Stimulated activated CD4-positive, alpha-beta T cell treated with anti-CD3 and anti-CD28 coated beads, TNF-alpha, amount 100 ng/mL, for 24 hours (primary cell): ENCODE measurements around the gene TRIO.

Experiments
- DNase-seq, 3 experiments: peaks; one replicate each; pipeline ENCODE4 v3.0.0-alpha.2; 2020; ENCODE audit warnings: low read depth in 3 of 3

The TRIO gene

GRCh38 chr5:14209222-14209822, 66.2 kb downstream of the TRIO start:
- no peak for DNase-seq

DNA sequence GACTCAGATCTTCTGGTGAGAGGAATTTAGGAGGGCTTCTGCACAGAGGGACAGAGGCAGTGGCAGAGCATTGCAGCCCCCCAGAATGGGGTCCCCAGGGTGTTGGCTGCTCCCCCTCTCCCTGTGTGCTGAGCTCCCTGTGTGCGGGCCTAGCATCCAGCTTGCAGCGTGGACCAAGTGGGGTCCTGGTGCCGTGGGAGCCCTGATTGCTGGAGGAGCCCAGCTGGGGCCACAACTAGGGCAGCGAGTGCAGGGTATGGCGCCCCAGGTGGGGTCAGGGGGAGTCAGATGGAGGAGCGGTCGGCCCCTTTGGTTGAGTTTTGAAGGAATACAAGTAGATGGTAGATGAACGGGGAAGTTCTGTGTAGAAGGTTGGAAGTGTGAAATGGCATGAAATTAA, 66.7 kb downstream of the TRIO start:
- DNase-seq, result no peak

DNA sequence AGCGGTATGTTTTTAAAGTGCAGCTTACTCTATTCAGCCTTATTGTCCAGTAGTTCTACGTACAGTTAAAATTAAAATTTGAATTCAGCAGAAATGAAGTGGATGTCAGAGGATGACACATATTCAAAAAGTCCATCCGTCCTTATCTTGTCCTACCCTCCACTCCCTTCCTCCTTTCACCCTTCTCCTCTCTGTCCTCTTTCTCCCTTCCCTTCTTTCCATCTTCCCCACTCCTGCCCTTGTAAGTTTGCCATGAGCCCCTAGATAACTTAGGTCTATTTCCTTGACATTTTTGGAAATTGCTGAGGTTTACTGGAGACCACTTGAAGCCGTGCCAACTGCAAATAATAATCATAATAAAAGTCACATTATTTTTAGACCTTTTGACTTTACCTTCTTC, 67.6 kb downstream of the TRIO start:
- DNase-seq, result no peak

DNA sequence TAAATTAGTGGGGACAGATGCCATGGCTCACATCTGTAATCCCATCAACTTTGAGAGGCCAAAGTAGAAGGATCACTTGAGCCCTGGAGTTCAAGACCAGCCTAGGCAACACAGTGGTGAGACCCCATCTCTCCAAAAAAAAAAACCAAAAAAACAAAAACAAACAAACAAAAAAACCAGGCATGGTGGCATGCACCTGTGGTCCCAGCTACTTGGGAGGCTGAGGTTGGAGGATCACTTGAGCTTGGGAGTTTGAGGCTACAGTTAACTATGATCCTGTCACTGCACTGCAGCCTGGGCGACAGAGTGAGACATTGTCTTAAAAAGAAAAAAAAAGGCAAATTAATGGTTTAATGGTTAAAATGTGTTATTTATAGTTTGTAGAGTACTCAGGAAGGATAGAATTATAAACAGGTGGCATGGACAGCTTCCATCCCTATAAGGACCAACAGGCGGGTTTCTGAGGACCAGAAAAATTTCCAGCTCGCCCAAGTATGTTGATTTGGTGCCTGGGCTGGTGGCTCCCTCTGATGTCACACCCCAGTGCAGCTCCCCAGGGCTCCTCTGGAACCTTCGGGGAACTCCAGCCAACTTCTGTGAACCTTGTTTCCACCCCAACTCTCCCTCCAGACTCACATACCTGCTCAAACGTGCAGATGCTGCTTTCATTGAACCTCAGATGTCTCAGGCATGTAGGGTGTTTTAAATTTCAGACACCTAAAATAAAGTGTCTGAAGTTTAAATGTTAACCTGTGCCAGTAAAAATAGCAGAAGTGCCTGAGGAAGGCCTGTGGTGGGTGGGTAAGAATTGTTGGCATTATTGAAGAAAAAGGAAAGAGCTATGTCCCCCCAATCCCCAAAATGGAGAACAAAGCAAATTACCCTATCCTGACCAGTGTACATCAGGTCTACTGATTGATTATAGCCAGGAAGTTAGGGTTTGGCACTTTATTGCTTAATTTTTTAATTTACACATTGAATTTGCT, 69.0 kb downstream of the TRIO start:
- no peak for DNase-seq

- no peak for DNase-seq
Measured at GRCh38 chr5:14212838-14213237, 69.7 kb downstream of the TRIO start.

GRCh38 chr5:14213253-14213652, 70.1 kb downstream of the TRIO start:
- no peak for DNase-seq

- DNase-seq, result no peak
Measured at GRCh38 chr5:14213813-14214585, 70.9 kb downstream of the TRIO start.

DNA sequence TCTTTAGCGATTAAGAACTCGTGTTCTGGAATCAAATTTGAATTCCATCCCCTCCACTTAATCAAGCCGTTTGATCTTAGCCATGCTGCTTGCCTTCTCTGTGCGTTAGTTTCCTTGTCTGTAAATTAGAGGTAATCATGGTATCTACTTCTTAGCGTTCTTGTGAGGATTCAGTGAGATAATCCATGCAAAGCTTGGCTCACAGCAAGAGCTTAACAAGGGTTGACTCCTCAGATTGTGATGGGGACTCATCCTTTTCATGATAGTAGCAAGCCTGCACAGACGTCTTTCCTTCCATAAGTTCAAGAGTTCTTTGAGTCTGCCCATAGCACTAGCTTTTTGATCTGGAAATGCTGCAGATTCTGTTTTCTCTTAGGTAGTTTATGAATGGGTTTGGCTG, 72.8 kb downstream of the TRIO start:
- DNase-seq, result no peak

DNA sequence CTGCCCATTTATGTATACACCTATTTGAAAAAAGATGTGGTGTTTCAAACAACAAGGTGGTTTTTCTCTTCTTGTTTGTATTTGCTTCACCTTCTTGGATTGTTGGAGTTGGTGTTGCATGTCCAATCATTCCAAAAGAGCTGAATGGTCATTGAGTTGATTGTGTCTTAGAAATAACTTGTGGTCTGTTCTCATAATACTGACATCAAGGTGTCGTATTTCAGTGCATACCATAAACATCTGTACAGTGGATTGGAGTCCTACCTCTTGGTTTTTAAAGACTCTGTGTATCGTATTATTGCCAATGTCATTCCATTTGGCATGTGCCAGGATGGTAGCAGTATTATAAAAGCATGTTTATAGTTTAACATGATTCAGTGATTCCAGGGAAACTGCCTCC, 73.2 kb downstream of the TRIO start:
- no peak for DNase-seq

DNA sequence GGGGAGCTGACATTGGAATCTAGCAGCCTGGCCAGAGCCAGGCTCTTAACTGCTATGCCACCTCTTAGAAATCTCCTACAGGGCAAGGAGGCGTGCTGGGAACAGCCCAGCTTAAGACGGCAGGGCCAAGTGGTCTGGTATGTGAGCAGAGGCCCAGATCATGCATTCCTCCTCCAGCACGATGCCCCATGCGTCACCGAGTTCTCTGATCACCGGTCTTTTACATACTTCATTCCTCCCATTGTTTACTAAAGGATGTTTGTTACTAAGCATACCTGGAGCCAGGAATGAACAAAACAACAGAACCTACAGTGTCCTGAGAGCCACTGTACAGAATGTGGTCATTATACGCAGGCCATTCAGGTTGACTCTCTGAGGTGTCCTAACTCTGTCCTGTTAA, 73.8 kb downstream of the TRIO start:
- no peak for DNase-seq

- no peak for DNase-seq
Measured at GRCh38 chr5:14217587-14217986, 74.4 kb downstream of the TRIO start.

DNA sequence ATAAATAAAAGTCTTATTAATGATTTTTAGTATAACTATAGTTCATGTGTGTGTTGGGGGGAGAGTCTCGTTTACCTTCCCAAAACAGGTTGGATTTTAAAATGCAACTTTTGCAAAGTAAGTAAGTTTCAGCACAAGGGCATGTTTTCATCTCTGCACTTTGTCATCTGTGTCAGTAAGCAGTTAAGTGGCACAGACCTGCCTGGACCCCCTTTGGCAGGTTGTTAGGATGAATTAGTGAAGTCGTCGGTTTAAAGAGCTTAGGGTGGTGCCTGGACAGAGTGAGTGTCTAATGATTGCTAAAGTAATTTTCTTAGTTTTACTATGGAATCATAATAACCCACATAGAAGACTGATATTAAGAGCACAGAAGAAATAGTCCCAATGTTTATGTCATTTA, 74.9 kb downstream of the TRIO start:
- no peak for DNase-seq

- DNase-seq, result no peak
Measured at GRCh38 chr5:14218480-14218879, 75.3 kb downstream of the TRIO start.

- no peak for DNase-seq
Measured at GRCh38 chr5:14218897-14219573, 75.9 kb downstream of the TRIO start.

- no peak for DNase-seq
Measured at GRCh38 chr5:14219800-14220512, 76.8 kb downstream of the TRIO start.

DNA sequence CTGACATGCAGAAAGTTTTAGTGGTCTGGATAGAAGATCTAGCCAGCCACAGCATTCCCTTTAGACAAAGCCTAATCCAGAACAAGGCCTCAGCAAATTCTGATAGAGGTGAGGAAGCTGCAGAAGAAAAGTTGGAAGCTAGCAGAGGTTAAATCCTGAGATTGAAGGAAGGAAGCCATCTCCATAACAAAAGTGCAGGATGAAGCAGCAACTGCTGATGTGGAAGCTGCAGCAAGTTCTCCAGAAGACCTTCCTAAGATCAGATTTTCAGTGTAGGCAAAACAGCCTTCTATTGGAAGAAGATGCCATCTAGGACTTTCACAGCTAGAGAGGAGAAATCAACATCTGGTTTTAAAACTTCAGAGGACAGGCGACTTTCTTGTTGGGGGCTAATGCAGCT, 77.5 kb downstream of the TRIO start:
- DNase-seq, result no peak

DNA sequence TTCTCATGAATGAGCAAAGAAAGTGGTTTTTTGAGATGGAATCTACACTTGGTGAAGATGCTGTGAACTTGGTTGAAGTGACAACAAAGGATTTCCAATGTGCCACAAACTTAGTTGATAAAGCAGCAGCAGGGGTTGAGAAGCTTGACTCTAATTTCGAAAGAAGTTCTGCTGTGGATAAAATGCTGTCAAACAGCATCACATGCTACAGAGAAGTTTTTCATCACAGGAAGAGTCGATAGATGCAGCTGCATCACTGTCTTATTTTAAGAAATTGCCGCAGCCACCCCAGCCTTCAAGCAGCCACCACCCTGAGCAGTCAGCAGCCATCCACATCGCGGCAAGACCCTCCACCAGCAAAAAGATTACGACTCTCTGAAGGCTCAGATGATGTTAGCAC, 78.6 kb downstream of the TRIO start:
- no peak for DNase-seq

GRCh38 chr5:14222206-14222605, 79.1 kb downstream of the TRIO start:
- DNase-seq, result no peak

- no peak for DNase-seq
Measured at GRCh38 chr5:14223372-14223771, 80.2 kb downstream of the TRIO start.

DNA sequence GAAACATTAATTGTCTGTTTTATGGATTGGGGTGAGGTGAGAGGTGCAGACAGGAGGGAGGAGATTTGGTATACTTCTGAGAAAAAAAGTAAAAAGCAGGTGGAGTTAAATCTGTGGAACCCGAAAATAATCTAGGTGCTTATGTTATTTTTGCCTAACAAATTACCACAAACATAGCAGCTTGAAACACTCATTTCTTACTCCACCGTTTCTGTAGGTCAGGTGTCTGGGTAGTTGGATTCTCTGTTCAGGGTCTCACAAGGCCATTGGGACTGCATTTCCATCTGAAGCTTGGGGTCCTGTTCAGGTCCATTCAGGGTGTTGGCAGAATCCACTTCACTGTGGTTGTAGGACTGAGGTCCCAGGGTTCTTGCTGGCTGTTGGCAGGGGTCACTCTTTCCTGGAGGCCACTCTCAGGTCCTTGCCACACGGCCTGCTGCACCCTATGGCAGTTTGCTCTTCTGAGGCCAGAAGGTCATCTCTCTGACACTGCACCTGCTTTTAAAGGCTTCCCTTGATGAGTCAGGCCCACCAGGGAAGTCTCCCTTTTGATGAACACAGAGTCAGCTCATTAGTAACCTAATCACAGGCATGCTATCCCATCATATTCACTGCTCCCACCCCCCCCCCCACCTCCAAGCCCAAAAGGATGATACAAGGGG, 82.2 kb downstream of the TRIO start:
- no peak for DNase-seq

DNA sequence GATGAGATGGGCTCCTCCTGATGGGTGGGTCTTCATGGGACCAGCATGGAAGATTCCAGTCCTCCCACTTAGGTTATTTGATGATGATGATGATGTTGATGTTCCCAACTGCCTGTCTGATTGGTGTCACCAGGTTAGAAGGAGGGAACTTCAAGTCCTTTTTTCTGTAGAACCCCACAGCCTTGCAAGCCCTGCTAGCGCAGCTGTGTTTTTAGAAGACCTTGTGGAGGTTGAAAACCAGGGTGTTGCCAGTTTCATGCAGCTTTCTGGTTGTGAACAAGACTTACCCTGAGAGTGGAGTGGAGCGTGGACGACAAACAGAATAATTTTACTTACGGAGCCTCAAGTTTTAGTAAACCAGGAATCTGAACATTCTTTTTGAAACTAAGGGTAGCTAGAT, 83.0 kb downstream of the TRIO start:
- no peak for DNase-seq
